NT2/D1 (cell line): ENCODE data around the gene ABCE1.

Experiments used
- YY1 ChIP-seq: IDR thresholded peaks from 2 replicates; pipeline ENCODE4 v1.6.1; 2011; ENCODE audit not compliant: insufficient read length, insufficient read depth
- ZNF274 ChIP-seq: IDR thresholded peaks from 2 replicates; pipeline ENCODE4 v1.6.1; 2011; ENCODE audit warnings: mild to moderate bottlenecking, low read depth, low read length

DNA sequence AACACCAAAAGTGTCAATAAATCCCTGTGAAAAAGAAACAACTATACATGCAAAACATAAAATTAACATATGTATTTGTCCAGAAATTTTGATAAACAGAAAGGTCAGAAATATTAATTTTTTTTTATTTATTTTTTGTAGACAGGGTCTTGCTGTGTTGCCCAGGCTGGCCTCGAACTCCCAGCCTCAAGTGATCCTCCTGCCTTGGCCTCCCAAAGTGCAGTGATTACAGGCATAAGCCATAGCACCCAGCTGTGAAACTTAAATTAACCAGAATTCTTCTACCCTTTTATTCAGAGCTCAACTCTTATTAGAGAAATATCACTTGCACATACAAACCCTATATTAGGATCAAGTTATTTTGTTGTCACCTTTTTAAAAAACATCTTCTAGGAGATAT is 16.4 kb upstream of the ABCE1 start:
- TF ChIP-seq ZNF274 (no peak), YY1 (no peak)
